GM13976 (cell line): ENCODE results near the gene PEAK1.

Experiments used
- DNase-seq: peaks from one replicate; pipeline ENCODE4 v3.0.0; 2012; ENCODE audit warnings: low spot score
- in situ Hi-C: fragments of 300-500 bp; cut with MboI; formaldehyde crosslinking; loops from one replicate; pipeline ENCODE4 v1.12.0; 2022; ENCODE audit warnings: low sequenced_read_pairs, mixed read lengths, inconsistent platforms; ENCODE audit not compliant: unreplicated experiment
- TF ChIP-seq, protein P1 (sequence below): IDR thresholded peaks from 2 replicates; pipeline ENCODE4 v1.5.1; 2012; ENCODE audit warnings: borderline replicate concordance, mild to moderate bottlenecking; ENCODE audit not compliant: insufficient read depth; ENCODE audit errors: extremely low read depth, missing control alignments, control extremely low read depth

The PEAK1 gene

DNA sequence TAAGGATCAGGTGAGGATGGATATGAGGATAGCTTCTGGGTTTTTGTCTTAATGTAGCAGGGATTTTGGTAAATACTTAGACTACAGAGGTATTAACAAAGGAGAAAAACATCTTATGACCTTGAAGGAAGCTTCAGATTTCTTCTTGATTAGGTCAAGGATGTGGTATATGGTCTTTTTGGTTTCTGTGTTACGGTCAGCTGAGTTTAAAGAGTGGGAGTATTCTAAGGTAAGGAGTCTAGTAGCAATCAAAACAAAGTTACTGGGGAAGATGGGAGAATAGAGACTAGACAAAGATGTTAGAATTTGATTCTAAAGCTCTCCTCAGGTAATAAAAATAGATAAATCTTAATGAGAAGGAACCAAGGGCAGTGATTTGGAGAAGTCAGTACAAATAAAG is 7.0 kb upstream of the PEAK1 start:
- DNase-seq: no peak
- TF ChIP-seq, protein P1, sequence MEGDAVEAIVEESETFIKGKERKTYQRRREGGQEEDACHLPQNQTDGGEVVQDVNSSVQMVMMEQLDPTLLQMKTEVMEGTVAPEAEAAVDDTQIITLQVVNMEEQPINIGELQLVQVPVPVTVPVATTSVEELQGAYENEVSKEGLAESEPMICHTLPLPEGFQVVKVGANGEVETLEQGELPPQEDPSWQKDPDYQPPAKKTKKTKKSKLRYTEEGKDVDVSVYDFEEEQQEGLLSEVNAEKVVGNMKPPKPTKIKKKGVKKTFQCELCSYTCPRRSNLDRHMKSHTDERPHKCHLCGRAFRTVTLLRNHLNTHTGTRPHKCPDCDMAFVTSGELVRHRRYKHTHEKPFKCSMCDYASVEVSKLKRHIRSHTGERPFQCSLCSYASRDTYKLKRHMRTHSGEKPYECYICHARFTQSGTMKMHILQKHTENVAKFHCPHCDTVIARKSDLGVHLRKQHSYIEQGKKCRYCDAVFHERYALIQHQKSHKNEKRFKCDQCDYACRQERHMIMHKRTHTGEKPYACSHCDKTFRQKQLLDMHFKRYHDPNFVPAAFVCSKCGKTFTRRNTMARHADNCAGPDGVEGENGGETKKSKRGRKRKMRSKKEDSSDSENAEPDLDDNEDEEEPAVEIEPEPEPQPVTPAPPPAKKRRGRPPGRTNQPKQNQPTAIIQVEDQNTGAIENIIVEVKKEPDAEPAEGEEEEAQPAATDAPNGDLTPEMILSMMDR: no peak
- in situ Hi-C loops: no loop called here

DNA sequence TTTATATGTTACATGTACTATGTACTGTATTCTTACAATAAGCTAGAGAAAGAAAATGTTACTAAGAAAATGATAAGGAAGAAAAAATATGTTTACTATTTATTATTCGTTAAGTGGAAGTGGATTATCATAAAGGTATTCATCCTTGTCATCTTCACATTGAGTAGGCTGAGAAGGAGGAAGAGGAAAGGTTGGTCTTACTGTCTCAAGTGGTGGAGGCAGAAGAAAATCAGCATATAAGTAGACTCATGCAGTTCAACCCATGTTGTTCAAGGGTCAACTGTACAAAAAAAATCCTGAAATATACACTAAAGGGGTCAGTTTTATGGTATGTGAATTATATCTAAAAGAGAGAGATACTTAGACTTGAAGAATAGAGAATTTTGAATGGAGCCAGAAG is 6.5 kb upstream of the PEAK1 start:
- in situ Hi-C loops: no loop called here
- TF ChIP-seq, protein P1: no peak
- DNase-seq: no peak

DNA sequence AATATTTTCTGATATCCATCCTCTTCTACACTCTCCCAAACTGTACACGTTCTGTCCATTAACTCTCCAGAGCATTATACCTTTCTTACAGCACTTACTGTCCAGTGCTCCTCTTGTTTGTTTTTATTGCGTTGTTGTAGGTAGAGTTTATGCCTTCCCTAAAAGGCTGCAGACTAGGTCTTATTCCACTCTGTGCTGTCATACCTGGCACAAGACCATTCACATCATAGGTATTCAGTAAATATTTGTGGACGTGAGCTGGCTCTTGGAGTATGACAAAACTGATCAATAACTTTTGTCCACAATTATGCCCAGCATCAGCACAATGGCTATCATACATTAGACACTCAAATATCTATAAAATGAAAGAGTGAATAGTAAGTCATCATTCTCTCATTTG is 5.2 kb upstream of the PEAK1 start:
- in situ Hi-C loops: no loop called here
- DNase-seq: no peak
- TF ChIP-seq, protein P1: no peak

DNA sequence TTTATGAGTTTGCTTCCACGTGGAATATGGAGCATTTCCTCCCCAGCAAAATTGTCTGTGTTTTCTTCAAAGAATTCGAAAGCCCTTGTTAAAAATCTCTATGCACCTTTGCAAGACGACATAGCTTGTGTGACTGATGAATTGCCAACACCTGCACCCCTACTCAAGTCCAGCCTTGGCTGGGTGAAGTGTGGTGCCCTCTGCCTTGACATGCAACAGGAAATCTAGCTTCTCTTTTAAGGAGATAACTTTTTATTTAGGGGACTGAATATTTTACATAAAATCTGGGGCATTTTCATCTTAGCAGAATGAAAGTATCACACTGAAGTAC is 1.4 kb upstream of the PEAK1 start:
- DNase-seq: no peak
- TF ChIP-seq, protein P1: no peak
- in situ Hi-C loops: no loop called here

DNA sequence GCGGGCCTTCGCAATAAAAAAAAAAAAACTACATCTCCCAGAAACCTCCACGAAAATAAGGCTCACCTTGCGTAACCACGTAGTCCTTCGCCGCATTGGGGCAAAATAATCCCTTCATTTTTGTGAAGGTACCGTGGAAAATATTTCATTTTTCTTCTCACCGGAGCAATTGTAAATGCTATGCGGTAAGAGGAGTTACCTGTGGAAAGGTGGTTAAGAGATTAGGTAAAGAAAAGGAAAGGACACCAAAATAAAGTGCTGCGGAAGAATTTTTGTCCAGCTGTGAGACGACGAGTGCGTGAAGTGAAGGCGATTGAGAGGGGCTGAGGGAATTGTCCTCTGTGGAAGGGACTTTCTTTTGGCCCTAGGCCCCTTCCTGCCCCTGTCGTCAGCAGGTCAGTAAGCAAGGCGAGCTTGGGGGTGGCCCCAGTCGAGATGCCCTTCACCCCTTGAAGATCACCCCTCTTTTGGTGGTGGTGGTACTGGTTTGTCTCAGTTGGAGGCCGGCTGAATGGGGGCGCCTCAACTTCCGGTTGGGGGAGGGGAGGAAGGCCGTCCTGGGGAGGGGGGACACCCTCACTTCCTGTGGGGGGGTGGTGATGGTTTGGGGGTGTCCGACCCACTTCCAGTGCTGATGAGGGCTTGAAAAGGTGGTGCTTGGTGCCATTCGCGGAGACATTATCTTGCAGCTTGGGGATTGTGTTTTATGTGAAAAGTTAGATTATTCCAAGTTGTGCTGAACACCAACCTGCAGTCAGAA is 886 bp upstream of the PEAK1 start, which contains the start of gene HMG20A:
TSS of gene HMG20A (plus strand) at position 279 of the 760 bp plus-strand sequence. CDS start 37,520 bp downstream, outside the sequence.
- in situ Hi-C loops: no loop called here
- TF ChIP-seq, protein P1: no peak
- DNase-seq: peak; percentile 75

DNA sequence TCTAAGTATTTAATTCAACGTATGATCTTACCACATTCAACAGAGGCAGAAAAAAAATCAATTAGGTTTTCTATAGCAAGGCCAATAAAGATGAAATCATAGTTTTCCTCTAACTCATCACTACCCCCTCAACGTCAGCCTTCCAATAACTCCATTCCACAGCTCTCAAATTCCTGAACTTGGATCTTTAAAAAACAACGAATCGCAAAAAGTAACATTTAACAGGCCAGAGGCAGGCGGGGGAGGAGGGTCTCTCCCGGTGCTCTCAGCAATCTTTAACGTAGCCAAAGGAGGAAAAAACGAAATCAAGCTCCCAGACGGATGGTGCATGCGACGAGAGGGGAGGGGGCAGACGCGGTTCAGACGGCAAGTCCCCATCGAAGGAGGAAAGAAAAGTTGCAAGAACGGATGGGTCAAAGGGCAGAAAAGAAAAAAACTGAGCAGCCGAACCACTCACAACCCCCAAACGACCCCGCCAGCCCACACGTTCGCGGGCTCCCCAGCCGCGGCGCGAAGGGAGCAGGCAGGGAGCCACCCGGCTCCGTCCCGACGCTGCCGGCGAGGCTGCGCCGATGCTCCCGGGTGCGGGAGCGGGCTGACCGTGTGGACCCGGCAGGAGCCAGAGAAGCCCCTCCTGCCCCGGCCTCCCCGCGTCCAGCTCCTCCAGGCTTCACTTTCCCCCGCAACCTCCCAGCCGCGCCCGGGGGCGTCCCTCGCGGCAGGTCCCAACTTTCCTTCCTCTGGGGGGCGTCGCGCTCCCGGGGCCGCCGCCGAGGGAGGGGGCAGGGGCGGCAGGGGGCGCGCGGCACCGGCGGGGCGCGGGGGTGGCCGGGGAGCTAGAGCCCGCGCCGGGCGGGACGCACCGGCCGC is 703 bp downstream of the PEAK1 start:
- DNase-seq: peak; percentile 63

More for the DNA sequence above, 703 bp downstream of the PEAK1 start:
- in situ Hi-C loops: no loop called here
- TF ChIP-seq, protein P1: peak; percentile 56
